IMR-90 (cell line): ENCODE data around the gene APOF. TPM values are rescaled to one million over a fixed set of nuclear protein-coding genes. Genes with fewer than 3 reads are reported as not detected.

Source experiments
- ATAC-seq: fragments of 200-7000 bp; cut with Tn5 transposase; 2 replicates; pipeline ENCODE4 v1.9.1; 2020; ENCODE audit warnings: low read depth, mild to moderate bottlenecking, moderate library complexity
- BruUV-seq: library from RNA; stranded (reverse); fragments of 400-500 nt; replicated peaks from 2 replicates; lab custom pipeline; 2021; lab: Mats Ljungman, UMichigan
- CTCF ChIA-PET: fragments of 300-600 bp; formaldehyde crosslinking; extraction: SDS; loops from one replicate; lab custom pipeline; 2021; ENCODE audit warnings: antibody characterized with exemption; lab: Yijun Ruan, JAX
- POLR2A ChIA-PET: fragments of 300-600 bp; sonication (Branson Sonifier 250); formaldehyde crosslinking; loops from one replicate; lab custom pipeline; 2022; ENCODE audit warnings: antibody characterized with exemption; ENCODE audit not compliant: unreplicated experiment; lab: Charles Lee
- DNase-seq: peaks from one replicate; pipeline ENCODE4 v3.0.0; 2013
- H2AFZ ChIP-seq: replicated peaks from 2 replicates; pipeline ENCODE3; 2013; ENCODE audit warnings: low read length, mild to moderate bottlenecking; ENCODE audit not compliant: poor library complexity
- H2AK5ac ChIP-seq: 2 replicates; pipeline ENCODE4 v1.6.1; 2013; ENCODE audit warnings: low read depth, low read length, inconsistent platforms
- H2AK9ac ChIP-seq: replicated peaks from 2 replicates; pipeline ENCODE3; 2013; ENCODE audit warnings: mild to moderate bottlenecking, low read depth, low read length, moderate library complexity; ENCODE audit not compliant: poor library complexity
- H2BK120ac ChIP-seq: 2 replicates; pipeline ENCODE4 v1.6.1; 2013; ENCODE audit warnings: low read depth, low read length, inconsistent platforms
- H2BK15ac ChIP-seq: 3 replicates; pipeline ENCODE4 v1.6.1; 2013; ENCODE audit warnings: low read depth, low read length, inconsistent platforms
- H2BK20ac ChIP-seq: 2 replicates; pipeline ENCODE4 v1.6.1; 2013; ENCODE audit warnings: low read depth, mild to moderate bottlenecking, inconsistent platforms, low read length, moderate library complexity
- H2BK5ac ChIP-seq: 2 replicates; pipeline ENCODE4 v1.6.1; 2013; ENCODE audit warnings: mild to moderate bottlenecking, low read depth, low read length, inconsistent platforms; ENCODE audit not compliant: poor library complexity, severe bottlenecking
- H3K14ac ChIP-seq: replicated peaks from 2 replicates; pipeline ENCODE4 v1.6.1; 2013; ENCODE audit warnings: low read depth, low read length, inconsistent platforms
- H3K18ac ChIP-seq: 2 replicates; pipeline ENCODE4 v1.6.1; 2013; ENCODE audit warnings: low read depth, low read length, control low read depth
- H3K23ac ChIP-seq: 2 replicates; pipeline ENCODE4 v1.6.1; 2013; ENCODE audit warnings: low read depth, low read length, inconsistent platforms
- H3K27ac ChIP-seq: 2 replicates; pipeline ENCODE4 v1.5.1; 2013; ENCODE audit warnings: mild to moderate bottlenecking, control low read depth, low read length; ENCODE audit not compliant: insufficient read depth
- H3K27me3 ChIP-seq: 2 replicates; pipeline ENCODE4 v1.6.1; 2013; ENCODE audit warnings: low read length; ENCODE audit not compliant: control insufficient read depth, insufficient read depth
- H3K36me3 ChIP-seq: 2 replicates; pipeline ENCODE4 v1.6.1; 2013; ENCODE audit warnings: low read length, mixed read lengths; ENCODE audit not compliant: control insufficient read depth, insufficient read depth
- H3K4ac ChIP-seq: 2 replicates; pipeline ENCODE4 v1.6.1; 2013; ENCODE audit warnings: low read depth, low read length, inconsistent platforms
- H3K4me1 ChIP-seq: 2 replicates; pipeline ENCODE4 v1.6.1; 2013; ENCODE audit warnings: low read length, mixed read lengths; ENCODE audit not compliant: control insufficient read depth, insufficient read depth
- H3K4me2 ChIP-seq: 2 replicates; pipeline ENCODE4 v1.6.1; 2013; ENCODE audit warnings: low read depth, mild to moderate bottlenecking, control low read depth, low read length, moderate library complexity
- H3K4me3 ChIP-seq: 2 replicates; pipeline ENCODE4 v1.5.1; 2013; ENCODE audit warnings: low read depth, mild to moderate bottlenecking, control low read depth, low read length, moderate library complexity; ENCODE audit not compliant: insufficient read depth
- H3K56ac ChIP-seq: 2 replicates; pipeline ENCODE4 v1.6.1; 2013; ENCODE audit warnings: low read length, inconsistent platforms; ENCODE audit not compliant: insufficient read depth; ENCODE audit errors: extremely low read depth
- H3K79me1 ChIP-seq, 2 experiments: 2 replicates each; pipeline ENCODE4 v1.6.1; 2013; ENCODE audit warnings: low read length in 2 of 2, inconsistent platforms in 1 of 2, low read depth in 1 of 2
- H3K9ac ChIP-seq: 2 replicates; pipeline ENCODE4 v1.6.1; 2013; ENCODE audit warnings: low read depth, low read length, control low read depth
- H3K9me1 ChIP-seq: 2 replicates; pipeline ENCODE4 v1.6.1; 2013; ENCODE audit warnings: low read length, inconsistent platforms; ENCODE audit not compliant: insufficient read depth
- H3K9me3 ChIP-seq: 2 replicates; pipeline ENCODE4 v1.6.1; 2013; ENCODE audit warnings: low read length; ENCODE audit not compliant: control insufficient read depth, insufficient read depth
- H4K20me1 ChIP-seq: 2 replicates; pipeline ENCODE4 v1.6.1; 2013; ENCODE audit warnings: low read length, inconsistent platforms; ENCODE audit not compliant: insufficient read depth
- H4K5ac ChIP-seq: 2 replicates; pipeline ENCODE4 v1.6.1; 2013; ENCODE audit warnings: mild to moderate bottlenecking, low read depth, low read length, control low read depth
- H4K8ac ChIP-seq, 2 experiments: 2 replicates each; pipeline ENCODE4 v1.6.1; 2013; ENCODE audit warnings: low read depth in 2 of 2, low read length in 2 of 2, control low read depth in 1 of 2, inconsistent platforms in 1 of 2
- H4K91ac ChIP-seq: 2 replicates; pipeline ENCODE4 v1.6.1; 2013; ENCODE audit warnings: low read depth, low read length, inconsistent platforms; ENCODE audit not compliant: insufficient read depth
- CTCF ChIP-seq: conservative IDR thresholded peaks from 2 replicates; pipeline ENCODE4 v1.5.1; 2012; ENCODE audit warnings: mild to moderate bottlenecking, low read depth, low read length, improper control_type of control experiment
- ELK1 ChIP-seq: fragments of 150-350 bp; IDR thresholded peaks from 2 replicates; pipeline ENCODE4 v1.6.1; 2016; ENCODE audit warnings: low read depth, mild to moderate bottlenecking, low read length, moderate library complexity, borderline replicate concordance
- MAFK ChIP-seq: IDR thresholded peaks from 2 replicates; pipeline ENCODE4 v1.6.1; 2012; ENCODE audit warnings: low read depth, low read length, improper control_type of control experiment
- RFX5 ChIP-seq: IDR thresholded peaks from 2 replicates; pipeline ENCODE4 v1.8.0; 2012; ENCODE audit warnings: low read depth, mild to moderate bottlenecking, low read length, moderate library complexity
- dilution Hi-C: fragments of 300-500 bp; cut with HindIII; formaldehyde crosslinking; loops from one replicate; pipeline ENCODE4 v1.14.3; 2018; ENCODE audit warnings: low sequenced_read_pairs; ENCODE audit not compliant: unreplicated experiment
- in situ Hi-C: fragments of 300-500 bp; cut with MboI; formaldehyde crosslinking; loops from 3 replicates; pipeline ENCODE4 v1.14.3; 2019; ENCODE audit warnings: low sequenced_read_pairs, inconsistent platforms, mixed read lengths
- intact Hi-C: fragments of 100-400 bp; cut with micrococcal nuclease; formaldehyde crosslinking; loops from 2 replicates; pipeline ENCODE4 v1.10.0; 2022
- polyA plus RNA-seq, 3 experiments: library from polyadenylated mRNA; depleted of rRNA; stranded (reverse); fragments of >200 nt; gene quantifications; 2 replicates each; pipeline ENCODE4 v1.2.3, GENCODE V29; 2012; ENCODE audit warnings: low replicate concordance in 1 of 3
- total RNA-seq: library from RNA; depleted of rRNA; stranded (reverse); fragments of >200 nt; gene quantifications from 2 replicates; pipeline ENCODE4 v1.2.3, GENCODE V29; 2012

The APOF gene
- total and polyA plus RNA-seq, 2 of the 4 experiments (the other 2 are of a cell fraction) = not detected

GRCh38 chr12:56398324-56398723 lies 35.7 kb upstream of the APOF start:
- Histone ChIP-seq H2AFZ (no peak overlapping the region), H4K91ac (no peak overlapping the region), H3K4me1 (no peaks in the 10 kb centered on the region), H3K23ac (no peak overlapping the region), H3K9ac (no peak overlapping the region), H2BK20ac (no peak overlapping the region), H2AK9ac (no peak overlapping the region), H3K18ac (no peak overlapping the region), H4K5ac (no peak overlapping the region), H3K56ac (no peak overlapping the region), H4K20me1 (no peaks in the 10 kb centered on the region), H3K9me3 (peaks cover 8% of the 10 kb centered on the region), H3K9me1 (no peaks in the 10 kb centered on the region), H3K36me3 (no peaks in the 10 kb centered on the region), H3K4me2 (no peak overlapping the region), H3K27ac (no peak overlapping the region), H4K8ac (no peak overlapping the region), H2BK120ac (no peak overlapping the region), H3K27me3 (peaks cover 9% of the 10 kb centered on the region), H2AK5ac (no peak overlapping the region), H2BK15ac (no peak overlapping the region), H2BK5ac (no peak overlapping the region), H3K14ac (no peak overlapping the region), H3K79me1 (no peaks in the 10 kb centered on the region), H3K4me3 (no peak overlapping the region), H3K4ac (no peak overlapping the region)
- DNase-seq (no peak), ATAC-seq (no peak)
- CTCF ChIA-PET = no interaction called here
- TF ChIP-seq CTCF (no peak), ELK1 (no peak), RFX5 (no peak), MAFK (no peak)
- intact Hi-C loops = no loop called here
- POLR2A ChIA-PET = no interaction called here
- dilution Hi-C loops = no loop called here
- in situ Hi-C loops = no loop called here
- no TSS peak for BruUV-seq
